Prostate gland (tissue), 2 donors: ENCODE measurements around the gene GP9.
"Not testable (repeated sequence)": the region's sequence is repeated elsewhere in the genome, so short reads cannot be mapped to it uniquely, and the experiment has no call there.

Source experiments
- CTCF ChIP-seq, 4 experiments: fragments of 200-600 bp in 2 of 4; fragments of 450-650 bp in 2 of 4; sonication (generic) in 2 of 4; IDR thresholded peaks; 1 replicate in 3 of 4; 2 replicates in 1 of 4; pipeline ENCODE4 v1.5.1; 2016 to 2019; ENCODE audit warnings: antibody characterized with exemption in 4 of 4, mild to moderate bottlenecking in 2 of 4, moderate library complexity in 2 of 4
- POLR2AphosphoS5 ChIP-seq: sonication (generic); formaldehyde crosslinking; IDR thresholded peaks from one replicate; pipeline ENCODE4 v1.6.1; 2017; ENCODE audit warnings: antibody characterized with exemption

DNA sequence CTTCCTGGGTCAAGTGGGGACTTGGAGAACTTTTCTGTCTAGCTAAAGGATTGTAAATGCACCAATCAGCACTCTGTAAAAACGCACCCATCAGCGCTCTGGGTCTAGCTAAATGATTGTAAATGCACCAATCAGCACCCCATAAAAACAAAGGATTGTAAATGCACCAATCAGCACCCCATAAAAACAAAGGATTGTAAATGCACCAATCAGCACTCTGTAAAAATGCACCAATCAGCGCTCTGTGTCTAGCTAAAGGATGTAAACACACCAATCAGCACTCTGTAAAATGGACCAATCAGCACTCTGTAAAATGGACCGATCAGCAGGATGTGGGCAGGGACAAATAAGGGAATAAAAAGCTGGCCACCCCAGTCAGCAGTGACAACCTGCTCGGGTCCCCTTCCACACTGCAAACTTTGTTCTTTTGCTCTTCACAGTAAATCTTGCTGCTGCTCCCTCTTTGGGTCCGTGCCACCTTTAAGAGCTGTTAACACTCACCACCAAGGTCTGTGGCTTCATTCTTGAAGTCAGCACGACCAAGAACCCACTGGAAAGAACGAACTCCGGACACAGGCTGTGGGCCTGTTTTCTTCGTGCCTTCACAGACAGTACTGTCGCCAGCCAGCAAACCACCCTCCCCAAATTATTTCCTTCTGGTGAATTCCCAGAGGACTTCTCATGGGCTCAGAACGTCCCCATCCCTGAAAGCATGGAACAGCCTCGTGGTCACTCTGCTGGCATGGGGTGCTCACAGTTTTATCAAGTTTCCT lies 8.9 kb downstream of the GP9 start:
- not testable (repeated sequence) for TF ChIP-seq CTCF (IDR thresholded peaks at IDR 0.05); POLR2AphosphoS5
